ENCODE results near the gene SLC38A4. TPM values are rescaled to one million over a fixed set of nuclear protein-coding genes. Genes with fewer than 3 reads are reported as not detected.

SLC38A4 gene
- total and polyA plus RNA-seq, 2 of the 8 experiments (the other 6 are each of a cell fraction or from before 2014, with no cell fraction given): 6.7 to 15.4 TPM

- TF ChIP-seq CHD7 (IDR thresholded peaks at IDR 0.05; ENCODE audit: insufficient replicate concordance, low read length) (no peak), SUZ12 (IDR thresholded peaks at IDR 0.05; ENCODE audit: low read length) (no peak), TBP (IDR thresholded peaks at IDR 0.05; ENCODE audit: low read depth, low read length) (no peak), PHF8 (conservative IDR thresholded peaks at IDR 0.05; ENCODE audit: low read depth, low read length) (no peak), EP300 (IDR thresholded peaks at IDR 0.05; ENCODE audit: borderline replicate concordance in 1 of 2, low read depth in 2 of 2, low read length in 2 of 2) (no peak), USF2 (IDR thresholded peaks at IDR 0.05; ENCODE audit: low read length) (no peak), RFX5 (IDR thresholded peaks at IDR 0.05; ENCODE audit: borderline replicate concordance, low read depth, low read length) (no peak), CHD1 (IDR thresholded peaks at IDR 0.05; ENCODE audit: low read depth, low read length) (no peak), HDAC6 (IDR thresholded peaks at IDR 0.05; ENCODE audit: low read depth, low read length) (no peak)
Observed at GRCh38 chr12:46800160-46800559, 25.6 kb downstream of the SLC38A4 start (continued).
